ENCODE results near the gene SNN.

- no peak for TF ChIP-seq CTCF (IDR thresholded peaks at IDR 0.05; ENCODE audit: low read length)
- no peak for TF ChIP-seq EZH2 (IDR thresholded peaks at IDR 0.05; ENCODE audit: borderline replicate concordance, low read length)
Measured at GRCh38 chr16:11672206-11673090, 4.2 kb downstream of the SNN start.
